HFF-Myc (cell line): ENCODE results near the gene SLC66A1.
"Not testable (repeated sequence)": the region's sequence is repeated elsewhere in the genome, so short reads cannot be mapped to it uniquely, and the experiment has no call there.

Source experiments
- DNase-seq: peaks from one replicate; pipeline ENCODE4 v3.0.0-alpha.2; 2011; ENCODE audit warnings: low read depth; ENCODE audit errors: extremely low read depth
- H3K4me3 ChIP-seq: replicated peaks from 2 replicates; pipeline ENCODE4 v1.5.1; 2011; ENCODE audit warnings: low read depth, mild to moderate bottlenecking, control low read depth, low read length
- CTCF ChIP-seq: IDR thresholded peaks from 2 replicates; pipeline ENCODE4 v1.5.1; 2012; ENCODE audit warnings: mild to moderate bottlenecking, low read depth, low read length, control low read depth; ENCODE audit errors: missing control alignments

Gene SLC66A1

GRCh38 chr1:19289244-19289643 lies 22.9 kb upstream of the SLC66A1 start:
- DNase-seq, result no peak
- no peak for TF ChIP-seq CTCF
- peak overlapping the region; percentile 36 for H3K4me3 ChIP-seq

- DNase-seq, result no peak
- H3K4me3 ChIP-seq, result no peak overlapping the region
- no peak for TF ChIP-seq CTCF
These were observed 17.5 kb upstream of the SLC66A1 start for GRCh38 chr1:19294638-19295037.

GRCh38 chr1:19300211-19300610 lies 11.9 kb upstream of the SLC66A1 start:
- DNase-seq, result no peak

GRCh38 chr1:19304081-19304480 lies 8.0 kb upstream of the SLC66A1 start:
- DNase-seq, H3K4me3 ChIP-seq: not testable (repeated sequence)

More at GRCh38 chr1:19300211-19300610, 11.9 kb upstream of the SLC66A1 start:
- H3K4me3 ChIP-seq, result no peak overlapping the region
- TF ChIP-seq CTCF, result no peak

GRCh38 chr1:19305880-19306279 lies 6.2 kb upstream of the SLC66A1 start:
- TF ChIP-seq CTCF, result no peak

GRCh38 chr1:19306941-19307340 lies 5.2 kb upstream of the SLC66A1 start:
- TF ChIP-seq CTCF, result no peak
- no peak for DNase-seq
- no peak overlapping the region for H3K4me3 ChIP-seq

More at GRCh38 chr1:19305880-19306279, 6.2 kb upstream of the SLC66A1 start:
- no peak overlapping the region for H3K4me3 ChIP-seq
- no peak for DNase-seq

GRCh38 chr1:19307794-19308508 lies 4.2 kb upstream of the SLC66A1 start:
- DNase-seq, result no peak

More at GRCh38 chr1:19307794-19308508, 4.2 kb upstream of the SLC66A1 start:
- TF ChIP-seq CTCF, result no peak
- no peak overlapping the region for H3K4me3 ChIP-seq
